ENCODE measurements around the gene EBLN1.
A peak's percentile ranks its signal among the peaks of the same experiment; 100 is the strongest.

EBLN1 gene

DNA sequence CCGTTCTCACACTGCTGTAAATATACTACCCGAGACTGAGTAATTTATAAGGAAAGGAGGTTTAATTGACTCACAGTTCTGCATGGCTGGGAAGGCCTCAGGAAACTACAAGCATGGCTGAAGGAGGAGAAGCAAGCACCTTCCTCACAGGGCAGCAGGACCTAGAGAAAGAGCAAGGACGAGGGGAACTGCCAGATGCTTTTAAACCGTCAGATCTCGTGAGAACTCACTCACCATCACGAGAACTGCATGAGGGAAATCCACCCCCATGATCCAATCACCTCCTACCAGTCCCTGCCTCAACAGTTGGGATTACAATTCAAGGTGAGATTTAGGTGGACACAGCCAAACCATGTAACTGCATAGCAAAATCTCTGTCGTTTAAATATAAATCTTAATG, at the start of gene EBLN1:
Gene EBLN1 (minus strand): TSS at position 174 of the 400 bp plus-strand sequence. CDS start 8,032 bp downstream, outside the sequence.
- no peak for DNase-seq (ENCODE audit: low read depth in 2 of 2)

DNA sequence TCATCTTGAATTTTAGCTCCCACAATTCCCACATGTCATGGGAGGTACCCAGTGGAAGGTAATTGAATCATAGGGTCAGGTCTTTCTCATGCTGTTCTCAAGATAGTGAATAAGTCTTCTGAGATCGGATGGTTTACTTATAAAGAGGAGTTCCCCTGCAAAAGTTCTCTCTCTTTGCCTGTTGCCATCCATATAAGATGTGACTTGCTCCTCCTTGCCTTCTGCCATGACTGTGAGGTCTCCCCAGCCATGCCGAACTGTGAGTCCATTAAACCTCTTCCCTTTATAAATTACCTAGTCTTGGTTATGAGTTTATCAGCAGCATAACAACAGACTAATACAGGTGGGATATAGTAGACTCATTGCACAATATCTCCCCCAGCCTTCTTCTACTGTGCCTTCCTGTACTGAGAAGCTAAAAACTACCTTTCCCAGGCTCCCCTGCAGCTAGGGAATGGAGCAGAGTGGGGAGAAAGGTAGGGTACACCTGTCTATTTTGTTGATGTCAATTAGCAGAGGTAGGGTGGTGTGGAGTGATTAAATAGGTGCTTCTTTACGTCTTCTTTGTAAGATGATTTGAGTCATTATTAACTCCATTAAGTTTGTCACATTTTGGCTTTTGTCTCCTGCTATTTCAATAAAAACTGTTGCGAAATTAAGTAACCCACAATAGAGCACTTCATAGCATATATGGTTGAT, 48.2 kb upstream of the EBLN1 start:
- DNase-seq (ENCODE audit: low read depth in 2 of 2): no peak

DNA sequence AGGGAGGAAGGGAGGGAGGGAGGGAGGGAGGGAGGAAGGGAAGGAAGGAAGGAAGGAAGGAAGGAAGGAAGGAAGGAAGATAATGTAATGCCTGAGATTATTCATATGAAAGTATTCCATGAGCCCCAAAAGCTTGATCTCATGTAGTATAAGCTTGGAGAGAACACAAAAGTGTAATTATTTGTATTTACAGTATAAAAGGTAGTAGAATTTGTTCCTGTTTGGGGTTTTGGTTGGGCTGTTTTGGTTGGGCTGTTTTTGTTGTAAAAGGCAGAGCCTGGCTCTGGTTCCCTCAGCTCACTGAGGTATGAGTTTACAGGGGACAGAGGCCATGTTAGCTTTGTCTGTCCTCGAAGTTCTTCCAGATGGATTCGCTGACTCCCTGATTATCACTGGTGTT, 45.3 kb upstream of the EBLN1 start:
- DNase-seq (ENCODE audit: low read depth in 2 of 2): no peak

DNA sequence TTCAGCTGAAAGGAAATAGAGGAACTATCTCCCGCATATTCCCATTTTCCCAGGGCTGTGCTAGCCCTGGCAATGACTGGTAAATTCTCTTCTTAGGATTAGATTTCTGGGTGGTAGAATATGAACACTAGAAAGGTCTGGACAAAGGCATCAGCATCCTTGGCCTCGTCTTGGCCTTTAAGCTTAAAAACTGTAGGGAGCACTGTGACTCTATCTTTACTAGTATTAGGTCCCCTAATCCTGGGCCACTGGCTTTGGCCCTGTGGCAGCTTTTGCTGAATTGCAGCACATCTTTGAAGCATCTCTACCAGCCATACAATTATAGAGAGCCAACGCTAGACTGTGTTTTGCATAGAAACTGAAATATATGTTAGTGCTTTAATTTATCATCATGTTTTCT, 41.5 kb upstream of the EBLN1 start:
- no peak for DNase-seq (ENCODE audit: low read depth in 2 of 2)

DNA sequence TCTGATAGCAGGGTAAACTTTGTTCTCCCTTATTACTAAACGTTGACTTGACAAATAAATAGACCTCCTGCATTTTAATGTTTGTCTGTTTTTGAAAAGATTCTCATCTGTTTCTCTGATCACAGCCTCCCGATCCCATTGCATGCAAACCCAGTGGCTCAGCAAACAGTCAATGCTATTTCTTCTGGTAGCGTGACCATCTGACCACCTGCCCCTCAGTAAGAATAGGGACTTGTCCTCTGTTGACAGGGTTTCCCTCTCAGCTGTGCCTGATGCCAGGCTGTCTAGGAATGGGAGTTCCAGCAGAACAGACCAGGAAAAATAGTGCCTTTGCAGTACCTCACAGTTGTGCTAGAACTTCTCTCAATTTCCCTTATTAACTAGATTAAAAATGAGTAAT, 40.7 kb upstream of the EBLN1 start:
- DNase-seq (ENCODE audit: low read depth in 2 of 2): no peak

DNA sequence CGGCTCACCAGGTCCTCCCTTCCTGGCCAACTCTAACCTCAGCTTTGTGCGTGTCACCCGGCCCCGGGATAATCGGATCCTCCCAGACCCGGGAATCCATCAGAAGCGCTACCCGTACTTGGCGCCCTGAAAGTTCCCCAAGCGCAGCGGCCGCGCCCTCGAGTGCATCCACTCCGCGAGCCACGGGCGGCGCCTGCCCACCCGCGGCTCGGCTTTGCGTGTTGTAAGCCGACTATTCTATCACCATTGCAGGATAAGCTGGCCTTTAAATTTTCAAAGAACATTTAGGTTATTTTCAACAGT, 35.7 kb upstream of the EBLN1 start:
- no peak for DNase-seq (ENCODE audit: low read depth in 2 of 2)

DNA sequence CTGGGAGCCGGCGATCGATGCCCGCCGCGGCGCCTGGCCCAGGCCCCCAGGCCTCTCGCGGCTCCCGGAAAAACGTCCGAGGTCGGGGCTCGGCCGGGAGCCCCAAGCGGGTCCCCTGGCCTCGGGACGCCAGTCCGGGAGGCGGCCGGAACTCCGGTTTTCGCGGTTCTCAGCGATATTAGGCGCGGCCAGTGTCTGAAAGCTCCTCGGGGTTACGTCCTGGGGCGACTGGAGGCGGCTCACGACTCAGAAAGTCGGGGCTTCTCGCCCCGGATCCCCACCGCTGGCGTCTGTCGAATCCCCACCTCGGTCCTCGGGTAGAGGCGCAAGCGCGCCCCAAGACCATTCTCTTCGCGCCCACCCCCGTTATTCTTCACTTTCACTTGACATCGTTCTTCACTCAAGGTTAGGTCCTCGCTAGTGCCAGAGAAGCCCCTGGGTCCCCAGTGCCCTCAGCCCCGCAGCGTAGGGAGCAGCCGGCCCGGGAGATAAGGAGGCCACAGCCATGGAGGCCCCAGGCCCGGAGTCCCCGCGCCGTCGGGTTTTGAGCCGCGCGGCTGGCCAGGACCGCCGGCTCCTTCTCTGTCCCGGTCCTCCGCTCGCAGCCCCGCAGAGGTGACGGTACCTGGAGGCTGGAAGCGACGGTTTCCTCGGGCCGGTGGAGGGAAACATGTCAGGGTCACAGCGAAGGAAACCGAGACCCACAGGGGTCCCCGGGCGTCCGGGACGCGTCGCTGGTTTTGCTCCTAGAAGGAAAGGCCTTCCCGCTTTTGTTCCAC, 35.2 kb upstream of the EBLN1 start:
- no peak for DNase-seq (ENCODE audit: low read depth in 2 of 2)

DNA sequence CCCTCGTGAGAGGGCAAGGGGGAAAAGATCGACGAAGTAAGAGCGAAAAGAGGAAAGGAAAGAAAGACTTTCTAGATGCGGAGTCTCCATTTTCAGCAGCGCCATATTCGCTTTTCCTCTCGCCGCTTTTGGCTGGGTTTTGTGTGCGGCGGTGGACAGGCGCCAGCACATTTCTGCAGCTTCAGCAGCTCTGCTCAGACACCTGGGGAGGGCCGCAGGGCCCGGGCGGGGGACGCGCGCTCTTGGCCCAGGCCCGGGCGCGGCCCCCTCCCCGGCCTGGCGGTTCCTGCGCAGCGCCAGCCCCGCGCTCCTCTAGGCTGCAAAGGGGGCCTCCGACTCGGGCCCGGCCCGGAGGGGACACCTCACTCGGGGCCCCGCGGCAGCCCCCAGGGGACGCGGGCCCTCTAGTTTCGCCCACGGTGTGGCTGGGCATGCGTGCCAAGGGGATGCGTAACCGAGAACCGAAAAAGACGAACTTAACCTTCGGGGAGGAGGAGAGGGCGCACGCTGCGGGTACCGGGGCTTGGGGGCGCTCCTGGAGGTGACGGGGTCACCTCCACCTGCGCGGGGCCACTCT, 34.5 kb upstream of the EBLN1 start:
- peak in 1 of 2 donors; percentile 53 for DNase-seq (ENCODE audit: low read depth in 2 of 2)

DNA sequence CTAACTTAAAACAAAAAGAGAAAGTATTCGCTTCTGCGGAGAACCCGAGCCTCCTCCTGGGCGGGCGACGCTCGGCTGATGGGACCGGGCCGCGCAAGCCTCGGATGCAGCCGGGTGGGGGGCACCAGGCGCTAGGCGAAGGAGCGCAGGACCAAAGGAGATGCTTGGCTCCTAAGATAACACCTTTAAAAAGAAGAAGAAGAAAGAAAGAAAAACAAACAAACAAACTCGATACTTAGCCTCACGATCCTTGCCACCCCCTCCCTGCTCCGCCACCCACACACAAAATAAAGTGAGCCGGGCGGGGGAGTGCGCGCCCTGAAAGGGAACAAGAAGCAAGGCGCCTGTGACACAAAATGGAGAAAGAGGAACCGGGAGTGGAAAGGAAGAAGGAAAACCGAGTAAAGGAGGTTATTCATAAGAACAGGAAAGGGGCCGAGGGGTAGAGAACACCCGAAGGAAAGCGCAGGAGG, 34.0 kb upstream of the EBLN1 start:
- peak in 1 of 2 donors; percentile 57 for DNase-seq (ENCODE audit: low read depth in 2 of 2)

DNA sequence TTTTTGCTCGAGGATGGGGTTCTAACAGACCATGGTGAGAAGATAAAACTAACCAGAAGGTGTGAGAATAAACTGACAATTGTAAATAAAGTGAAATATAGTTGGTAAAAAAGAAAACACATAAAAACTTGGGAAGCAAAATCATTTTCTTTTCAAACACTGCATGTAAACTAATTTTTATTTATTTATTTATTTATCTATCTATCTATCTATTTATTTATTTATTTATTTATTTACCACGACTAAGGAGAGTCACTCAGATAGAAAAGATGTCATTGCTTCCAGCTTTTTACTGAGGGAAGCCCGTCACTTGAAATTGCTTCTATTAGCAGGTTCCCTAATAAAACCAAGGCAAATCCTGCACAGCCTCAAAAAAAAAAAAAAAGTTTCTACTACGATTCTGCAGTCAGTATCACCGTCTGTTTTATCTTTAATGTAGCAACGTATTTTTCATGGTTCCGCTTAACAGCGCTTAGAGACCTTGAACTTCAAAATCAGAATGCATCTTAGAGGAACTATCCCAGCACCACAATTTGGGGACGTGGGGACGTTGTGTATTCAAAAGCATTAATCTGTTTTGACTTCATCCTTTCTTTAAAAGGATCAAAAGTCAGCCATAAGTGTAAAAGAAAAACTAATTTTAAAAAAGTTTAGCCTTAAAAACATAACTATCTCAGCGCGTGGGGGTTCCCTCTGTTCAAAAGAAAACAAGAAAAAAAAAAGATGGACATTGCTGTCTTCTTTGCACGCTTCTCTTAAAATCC, 33.3 kb upstream of the EBLN1 start:
- DNase-seq (ENCODE audit: low read depth in 2 of 2): no peak

DNA sequence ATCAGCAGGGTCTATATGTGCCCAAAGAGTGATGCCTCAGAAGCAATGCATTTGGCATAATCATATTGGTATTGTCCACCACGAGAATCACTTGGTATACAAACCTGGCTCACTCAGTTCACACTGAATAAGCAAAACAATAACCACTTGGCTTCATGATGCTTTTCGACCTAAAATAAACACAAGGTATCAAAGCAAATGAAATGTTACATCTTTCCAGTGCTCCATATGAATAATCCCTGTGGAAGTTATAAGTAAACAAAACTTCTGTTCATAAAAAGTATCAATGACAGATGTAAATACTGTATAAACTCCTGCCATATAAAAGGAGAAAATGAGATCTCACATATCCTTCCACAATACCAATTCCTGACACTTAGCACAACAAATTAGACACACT, 29.8 kb upstream of the EBLN1 start:
- DNase-seq (ENCODE audit: low read depth in 2 of 2): no peak

DNA sequence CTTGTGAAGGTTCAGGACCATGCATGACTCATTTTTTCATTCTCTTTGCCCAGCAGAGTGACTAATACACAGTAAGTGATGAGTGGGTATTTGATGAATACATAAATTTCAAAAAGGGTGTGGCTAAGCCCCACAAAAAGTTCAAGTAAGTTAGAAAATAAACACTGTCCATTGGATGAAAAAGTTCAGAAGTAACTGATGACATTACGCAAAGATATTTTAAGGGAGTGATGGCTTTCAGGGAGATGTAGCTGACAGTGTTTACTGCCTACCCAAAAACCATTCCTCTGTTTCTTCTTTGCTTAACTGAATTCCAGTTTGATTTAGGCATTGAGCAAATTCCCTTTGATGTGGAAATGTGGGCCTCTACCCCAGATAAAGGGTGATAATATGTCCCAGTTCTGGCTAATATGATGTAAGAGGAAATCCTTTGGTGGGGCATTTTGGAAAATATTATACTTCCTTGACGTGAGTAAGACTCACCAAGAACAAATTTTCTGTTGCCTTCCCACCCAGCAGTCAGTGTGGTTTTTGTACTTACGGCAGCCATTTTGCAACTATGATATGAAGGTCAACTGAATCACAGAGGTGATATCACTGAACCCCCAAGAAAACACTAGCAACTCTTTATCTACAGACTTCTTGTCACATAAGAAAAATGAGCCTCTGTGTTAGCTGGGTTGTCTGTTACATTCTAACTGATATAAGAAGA, 29.0 kb upstream of the EBLN1 start:
- DNase-seq (ENCODE audit: low read depth in 2 of 2): no peak

DNA sequence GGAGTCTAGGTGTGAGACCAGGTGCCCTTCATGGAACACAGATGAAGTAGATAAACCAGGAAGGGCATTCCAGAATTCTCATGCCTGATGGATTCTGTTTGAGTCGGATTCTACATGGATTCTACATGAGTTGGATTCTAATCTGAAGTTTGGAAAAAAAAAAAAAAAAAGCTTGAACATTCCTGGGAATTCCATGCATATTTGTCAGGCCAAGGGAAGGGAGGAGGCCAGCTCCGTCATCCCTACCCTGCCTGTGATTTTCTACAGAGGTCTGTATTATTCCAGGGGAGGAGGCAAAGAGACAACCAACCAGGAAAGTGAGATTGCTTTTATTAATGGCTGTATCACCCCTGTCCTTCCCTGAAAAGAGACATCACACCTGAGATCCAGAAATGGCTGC, 27.8 kb upstream of the EBLN1 start:
- DNase-seq (ENCODE audit: low read depth in 2 of 2): no peak

DNA sequence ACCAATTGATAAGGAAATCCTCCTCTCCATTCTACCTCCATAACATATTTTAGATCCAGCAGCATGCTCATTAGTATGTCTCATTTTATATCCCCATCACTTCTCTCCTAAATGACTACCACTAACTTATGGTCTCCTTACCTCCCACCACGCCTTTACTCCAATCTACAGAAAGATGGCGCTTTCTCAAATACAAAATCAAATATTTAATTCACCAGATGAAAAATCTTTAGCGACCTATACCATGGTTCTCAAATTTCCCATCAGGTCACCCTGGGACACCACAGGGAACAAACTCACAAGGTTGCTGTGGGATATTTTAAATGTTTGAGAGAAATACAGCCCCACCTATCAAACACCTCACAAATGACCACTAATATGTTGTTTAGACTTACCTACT, 27.0 kb upstream of the EBLN1 start:
- no peak for DNase-seq (ENCODE audit: low read depth in 2 of 2)

DNA sequence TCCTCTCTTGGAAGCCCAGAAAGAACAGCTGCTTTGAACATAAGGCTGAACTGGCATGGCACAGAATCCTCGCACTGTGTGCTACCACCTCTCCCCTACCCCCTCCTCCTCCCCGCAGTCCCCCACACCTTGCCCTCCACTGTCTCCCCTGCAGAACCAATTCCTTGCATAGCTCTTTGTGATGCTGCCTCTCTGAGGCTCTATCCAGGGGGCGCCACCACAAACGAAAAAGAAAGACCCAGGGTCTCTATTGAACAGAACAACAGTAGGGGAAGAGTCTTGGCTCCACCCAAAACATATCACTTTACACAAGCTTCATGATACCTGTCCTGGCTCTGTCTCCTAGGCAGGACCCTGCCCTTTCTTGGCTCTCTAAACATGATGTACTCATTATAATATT, 26.2 kb upstream of the EBLN1 start:
- DNase-seq (ENCODE audit: low read depth in 2 of 2): no peak

DNA sequence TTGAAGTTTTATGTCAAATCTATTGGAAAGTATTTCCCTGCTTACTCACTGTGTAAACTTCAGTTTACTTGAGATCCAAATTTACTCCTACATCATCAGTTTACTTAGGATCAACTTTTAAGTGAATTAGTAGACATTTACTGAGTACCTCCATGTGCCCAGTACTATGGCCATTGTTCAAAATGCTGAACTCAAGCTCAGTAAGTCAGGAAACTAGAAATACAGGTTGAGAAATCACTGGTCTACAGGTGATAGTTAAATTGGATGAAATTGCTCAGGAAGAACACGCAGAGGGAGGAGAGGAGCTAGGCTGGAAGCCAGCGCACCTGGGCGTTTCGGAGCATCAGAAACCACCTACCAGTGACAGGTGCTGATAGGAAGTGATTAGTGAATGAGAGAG, 25.5 kb upstream of the EBLN1 start:
- no peak for DNase-seq (ENCODE audit: low read depth in 2 of 2)

DNA sequence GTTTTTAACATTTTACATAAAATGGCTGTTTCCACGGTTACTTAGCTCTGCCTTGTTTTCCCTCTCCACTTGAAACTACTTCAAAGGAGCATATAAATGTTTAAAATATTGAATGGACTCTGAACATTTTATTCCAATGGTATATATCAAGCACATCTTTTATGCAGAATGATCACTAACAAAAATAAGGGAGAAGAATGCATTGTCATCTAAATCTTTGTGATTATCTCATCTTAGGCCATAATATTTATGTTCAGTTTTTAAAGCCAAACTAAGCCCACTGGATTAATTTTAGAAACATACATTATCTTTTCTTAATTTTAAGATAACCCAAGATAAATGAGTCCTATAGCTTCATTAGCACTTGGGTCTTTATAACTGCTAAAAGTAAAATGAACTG, 13.4 kb upstream of the EBLN1 start:
- DNase-seq (ENCODE audit: low read depth in 2 of 2): no peak

DNA sequence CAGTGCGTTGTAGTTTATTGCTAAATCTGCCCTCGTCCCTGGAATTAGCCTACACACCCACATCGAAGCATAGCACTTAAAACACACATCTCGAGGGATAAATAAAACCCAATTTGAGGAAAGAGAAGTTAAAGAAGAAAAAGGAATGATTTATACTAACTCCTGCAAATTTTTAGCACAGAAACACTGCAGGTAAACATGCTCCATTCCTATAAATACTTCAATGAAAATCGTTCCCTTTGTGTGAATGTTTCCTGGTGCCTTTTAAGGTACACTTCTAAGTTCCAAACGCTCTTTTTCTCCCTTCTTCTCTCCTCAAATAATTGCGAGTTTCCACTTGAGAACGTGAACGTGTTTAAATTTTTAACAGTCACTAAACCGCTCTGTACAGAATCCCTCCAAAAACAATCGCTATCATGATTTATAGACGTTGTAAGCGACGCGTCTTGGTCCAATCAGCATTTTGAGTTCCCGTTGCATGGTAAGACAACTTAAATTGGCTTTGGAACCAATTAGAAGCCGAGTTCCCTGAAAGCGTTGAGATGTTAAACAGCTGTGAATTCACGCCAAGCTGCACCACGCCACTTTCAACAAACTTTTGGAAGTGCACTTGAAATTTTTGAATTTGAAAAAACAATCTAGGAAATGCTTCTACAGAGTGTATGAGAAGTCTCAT, 12.5 kb upstream of the EBLN1 start:
- no peak for DNase-seq (ENCODE audit: low read depth in 2 of 2)

DNA sequence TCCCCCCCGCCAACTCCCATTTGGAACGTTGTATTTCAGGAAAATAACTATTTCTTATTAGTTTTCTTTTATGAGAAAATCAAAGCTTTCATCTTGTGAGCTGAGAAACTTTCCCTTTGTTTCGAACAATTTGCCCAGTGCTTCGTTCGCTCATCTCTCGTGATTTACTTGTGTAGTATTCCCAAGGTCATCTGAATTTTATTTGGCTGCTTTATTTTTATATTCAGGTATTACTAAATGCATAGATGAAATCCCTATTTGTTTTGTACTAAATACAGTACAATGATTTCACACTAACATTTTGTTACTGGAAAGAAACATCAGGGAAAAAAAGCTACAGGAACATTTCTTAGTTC, 12.0 kb upstream of the EBLN1 start:
- DNase-seq (ENCODE audit: low read depth in 2 of 2): no peak

DNA sequence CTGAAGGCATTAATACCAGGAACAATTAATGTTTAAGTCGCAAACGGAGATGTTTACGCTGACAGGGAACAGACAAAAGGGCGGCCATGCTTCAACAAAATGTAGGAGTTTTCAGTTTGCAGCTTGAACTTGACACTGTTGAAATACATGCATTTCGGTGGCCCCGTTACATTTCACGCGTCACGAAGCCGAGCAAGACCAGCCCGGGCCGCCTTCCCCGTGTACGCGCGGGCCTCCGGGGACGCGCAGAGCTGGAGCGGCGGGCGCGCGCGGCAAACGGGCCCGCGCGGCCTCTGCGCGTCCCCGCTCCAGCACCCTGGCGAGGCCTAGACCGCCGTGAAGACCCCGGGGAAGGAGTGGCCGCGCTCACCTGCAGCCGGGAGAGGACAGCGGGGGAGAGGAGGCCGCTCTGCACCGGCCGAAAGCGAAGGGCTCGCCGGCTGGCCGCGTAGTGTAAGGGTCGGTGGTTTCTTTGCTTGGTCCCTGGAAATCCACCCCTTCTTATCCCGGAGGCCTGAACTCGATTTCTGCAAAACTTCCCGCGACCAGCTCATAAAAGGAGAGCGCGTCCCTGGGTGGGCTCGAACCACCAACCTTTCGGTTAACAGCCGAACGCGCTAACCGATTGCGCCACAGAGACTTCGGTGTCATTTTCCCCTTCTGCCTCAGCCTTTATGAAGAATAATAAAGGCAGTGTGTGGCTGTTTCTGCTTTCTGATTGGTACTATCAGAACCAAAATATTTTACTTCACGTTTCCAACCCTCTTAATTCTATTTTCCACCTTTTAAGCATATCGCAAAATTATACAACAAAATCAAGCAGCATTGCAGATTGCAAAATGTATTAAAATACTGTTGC, 11.4 kb upstream of the EBLN1 start:
- peak; percentile 76 to 80 for DNase-seq (ENCODE audit: low read depth in 2 of 2)
